Muscle layer of colon (tissue), 2 donors: ENCODE measurements around the gene NUBPL.
"Not testable (repeated sequence)": the region's sequence is repeated elsewhere in the genome, so short reads cannot be mapped to it uniquely, and the experiment has no call there.

Source experiments
- H3K27ac ChIP-seq: one replicate; pipeline ENCODE4 v1.7.0; 2013; ENCODE audit warnings: low read depth, mild to moderate bottlenecking, low read length, moderate library complexity
- H3K27me3 ChIP-seq, 2 donors: one replicate each; pipeline ENCODE4 v1.7.0; 2013; ENCODE audit warnings: low read length in 2 of 2, mild to moderate bottlenecking in 2 of 2; ENCODE audit not compliant: insufficient read depth in 2 of 2, control insufficient read depth in 1 of 2
- H3K36me3 ChIP-seq: one replicate; pipeline ENCODE4 v1.7.0; 2013; ENCODE audit warnings: mild to moderate bottlenecking, low read length; ENCODE audit not compliant: insufficient read depth
- H3K4me1 ChIP-seq: one replicate; pipeline ENCODE4 v1.7.0; 2013; ENCODE audit warnings: mild to moderate bottlenecking, low read length; ENCODE audit not compliant: insufficient read depth
- H3K4me3 ChIP-seq, 2 donors: one replicate each; pipeline ENCODE4 v1.7.0; 2013; ENCODE audit warnings: low read length in 2 of 2, low read depth in 1 of 2, mild to moderate bottlenecking in 1 of 2, moderate library complexity in 1 of 2
- H3K9ac ChIP-seq: one replicate; pipeline ENCODE4 v1.7.0; 2013; ENCODE audit warnings: low read length
- H3K9me3 ChIP-seq: one replicate; pipeline ENCODE4 v1.7.0; 2013; ENCODE audit warnings: mild to moderate bottlenecking, low read length
- donor health status: abdominal sarcoma.
- donor health status: Adenocarcinoma of cecum.

Gene NUBPL

DNA sequence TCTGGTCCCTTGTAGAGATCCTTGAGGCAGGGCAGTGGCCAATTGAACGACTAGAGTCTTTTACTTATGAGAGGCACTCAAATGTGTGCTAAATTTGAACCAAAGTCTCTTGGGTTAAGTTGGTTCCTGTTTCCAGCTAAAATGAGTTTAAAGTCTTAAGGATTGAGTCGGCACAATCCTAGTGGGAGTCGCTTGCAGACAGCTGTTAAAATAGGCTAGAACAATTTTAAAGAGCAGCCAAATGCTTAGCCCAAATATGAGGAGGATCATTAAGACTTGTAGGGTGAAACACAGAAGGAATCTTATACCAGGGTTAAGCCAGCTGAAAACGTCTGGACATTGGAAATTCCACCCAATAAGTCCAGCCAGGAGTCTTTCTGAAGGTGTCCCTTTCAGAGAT lies 216.1 kb downstream of the NUBPL start:
- Histone ChIP-seq H3K27me3 (no peaks in the 10 kb centered on the region), H3K4me3 (no peak overlapping the region), H3K9me3 (no peaks in the 10 kb centered on the region), H3K9ac (no peak overlapping the region), H3K4me1 (no peaks in the 10 kb centered on the region), H3K36me3 (no peaks in the 10 kb centered on the region), H3K27ac (no peak overlapping the region)

GRCh38 chr14:31781578-31781977 lies 220.4 kb downstream of the NUBPL start:
- H3K27me3 ChIP-seq, result no peaks in the 10 kb centered on the region
- H3K4me1 ChIP-seq, result no peaks in the 10 kb centered on the region
- no peak overlapping the region for H3K9ac ChIP-seq
- no peak overlapping the region for H3K4me3 ChIP-seq
- no peaks in the 10 kb centered on the region for H3K36me3 ChIP-seq
- no peaks in the 10 kb centered on the region for H3K9me3 ChIP-seq
- no peak overlapping the region for H3K27ac ChIP-seq

- Histone ChIP-seq H3K9me3 (no peaks in the 10 kb centered on the region), H3K27ac (no peak overlapping the region), H3K36me3 (no peaks in the 10 kb centered on the region), H3K27me3 (no peaks in the 10 kb centered on the region), H3K9ac (no peak overlapping the region), H3K4me1 (no peaks in the 10 kb centered on the region), H3K4me3 (no peak overlapping the region)
These were observed 224.4 kb downstream of the NUBPL start for GRCh38 chr14:31785574-31785973.

GRCh38 chr14:31787377-31787776 lies 226.2 kb downstream of the NUBPL start:
- Histone ChIP-seq H3K9ac (no peak overlapping the region), H3K27me3 (no peaks in the 10 kb centered on the region), H3K9me3 (no peaks in the 10 kb centered on the region), H3K4me3 (no peak overlapping the region), H3K27ac (no peak overlapping the region), H3K36me3 (no peaks in the 10 kb centered on the region), H3K4me1 (no peaks in the 10 kb centered on the region)

GRCh38 chr14:31788340-31788739 lies 227.1 kb downstream of the NUBPL start:
- Histone ChIP-seq H3K27ac (no peak overlapping the region), H3K27me3 (no peaks in the 10 kb centered on the region), H3K9me3 (no peaks in the 10 kb centered on the region), H3K4me1 (no peaks in the 10 kb centered on the region), H3K4me3 (no peak overlapping the region), H3K9ac (no peak overlapping the region), H3K36me3 (no peaks in the 10 kb centered on the region)

DNA sequence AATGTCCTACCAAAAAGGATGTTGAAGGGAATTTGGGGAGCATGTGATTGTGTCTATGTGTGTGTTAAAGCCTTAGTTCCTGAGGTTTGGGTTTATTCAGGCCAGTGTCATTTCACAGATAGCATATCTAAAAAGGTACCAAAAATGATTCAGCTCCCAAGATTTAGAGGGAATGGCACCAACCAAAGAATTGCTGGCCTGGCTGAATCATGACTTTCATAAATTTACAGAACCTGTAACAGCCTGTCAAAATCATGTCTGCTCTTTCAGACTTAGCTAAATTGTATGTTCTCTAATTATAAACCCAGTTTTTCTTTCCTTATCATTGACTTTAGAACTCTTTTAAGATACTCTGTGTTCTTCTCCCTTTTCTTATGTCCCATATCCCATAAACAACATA lies 231.5 kb downstream of the NUBPL start:
- H3K27ac ChIP-seq, result no peak overlapping the region

GRCh38 chr14:31797946-31798345 lies 236.7 kb downstream of the NUBPL start:
- not testable (repeated sequence) for H3K27me3 ChIP-seq, H3K27ac ChIP-seq, H3K9ac ChIP-seq, H3K36me3 ChIP-seq, H3K4me1 ChIP-seq, H3K9me3 ChIP-seq, H3K4me3 ChIP-seq

More for the DNA sequence above, 231.5 kb downstream of the NUBPL start:
- Histone ChIP-seq H3K36me3 (no peaks in the 10 kb centered on the region), H3K9me3 (no peaks in the 10 kb centered on the region), H3K9ac (no peak overlapping the region), H3K4me3 (no peak overlapping the region), H3K4me1 (no peaks in the 10 kb centered on the region), H3K27me3 (no peaks in the 10 kb centered on the region)

DNA sequence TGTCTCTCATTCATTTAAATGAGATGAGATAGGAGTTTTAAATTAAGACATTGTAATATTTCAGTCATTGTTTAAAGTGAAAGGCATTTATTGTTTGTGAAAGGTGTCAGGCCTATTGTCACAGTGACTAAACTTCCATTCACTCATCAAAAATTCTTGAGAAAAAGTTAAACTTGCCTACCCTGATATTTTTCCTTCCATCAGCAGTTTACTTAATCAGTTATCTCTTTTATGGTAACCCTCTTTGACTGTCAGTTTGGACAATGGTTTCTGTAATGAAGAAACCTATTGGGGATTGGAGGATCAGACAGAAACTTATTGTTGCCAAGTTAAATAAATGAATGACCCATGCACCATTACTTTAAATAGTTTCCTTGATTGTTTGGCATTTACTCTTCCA lies 241.6 kb downstream of the NUBPL start:
- Histone ChIP-seq H3K4me3 (no peak overlapping the region), H3K27me3 (no peaks in the 10 kb centered on the region), H3K27ac (no peak overlapping the region), H3K4me1 (no peaks in the 10 kb centered on the region), H3K36me3 (no peaks in the 10 kb centered on the region), H3K9ac (no peak overlapping the region), H3K9me3 (no peaks in the 10 kb centered on the region)

DNA sequence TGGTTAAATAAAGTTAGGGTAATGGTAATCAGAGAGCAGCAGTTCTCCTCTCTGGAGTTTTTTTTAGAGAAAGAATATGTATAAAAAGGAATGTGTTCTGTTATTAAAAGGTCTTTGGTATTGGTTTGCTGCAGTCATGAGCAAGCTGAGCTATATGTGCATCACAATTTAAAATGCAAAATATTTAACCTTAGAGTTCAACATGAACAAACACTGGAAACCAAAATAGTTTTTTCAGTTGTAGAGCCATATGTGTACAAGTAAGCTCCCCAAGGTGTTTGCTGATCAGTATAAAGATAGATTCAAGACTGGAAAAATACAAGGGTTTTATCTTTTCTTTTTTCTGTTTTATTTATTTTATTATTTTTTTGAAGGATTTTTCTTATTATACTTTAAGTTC lies 245.0 kb downstream of the NUBPL start:
- Histone ChIP-seq H3K27me3 (no peaks in the 10 kb centered on the region), H3K36me3 (no peaks in the 10 kb centered on the region), H3K9me3 (no peaks in the 10 kb centered on the region), H3K4me1 (no peaks in the 10 kb centered on the region), H3K4me3 (no peak overlapping the region), H3K9ac (no peak overlapping the region), H3K27ac (no peak overlapping the region)

- H3K36me3 ChIP-seq, H3K27me3 ChIP-seq, H3K4me3 ChIP-seq, H3K27ac ChIP-seq, H3K4me1 ChIP-seq, H3K9ac ChIP-seq, H3K9me3 ChIP-seq: not testable (repeated sequence)
These were observed 250.8 kb downstream of the NUBPL start for GRCh38 chr14:31811693-31812628.

GRCh38 chr14:31813724-31814490 lies 252.7 kb downstream of the NUBPL start:
- H3K4me1 ChIP-seq, H3K9ac ChIP-seq, H3K27me3 ChIP-seq, H3K9me3 ChIP-seq, H3K36me3 ChIP-seq, H3K4me3 ChIP-seq, H3K27ac ChIP-seq: not testable (repeated sequence)
